IMR-90 (cell line): ENCODE results near the gene SDR39U1. TPM values are rescaled to one million over a fixed set of nuclear protein-coding genes. Genes with fewer than 3 reads are reported as not detected.

Source experiments
- ATAC-seq: fragments of 200-7000 bp; cut with Tn5 transposase; 2 replicates; pipeline ENCODE4 v1.9.1; 2020; ENCODE audit warnings: low read depth, mild to moderate bottlenecking, moderate library complexity
- BruUV-seq: library from RNA; stranded (reverse); fragments of 400-500 nt; replicated peaks from 2 replicates; lab custom pipeline; 2021; lab: Mats Ljungman, UMichigan
- CTCF ChIA-PET: fragments of 300-600 bp; formaldehyde crosslinking; extraction: SDS; loops from one replicate; lab custom pipeline; 2021; ENCODE audit warnings: antibody characterized with exemption; lab: Yijun Ruan, JAX
- POLR2A ChIA-PET: fragments of 300-600 bp; sonication (Branson Sonifier 250); formaldehyde crosslinking; loops from one replicate; lab custom pipeline; 2022; ENCODE audit warnings: antibody characterized with exemption; ENCODE audit not compliant: unreplicated experiment; lab: Charles Lee
- DNase-seq: peaks from one replicate; pipeline ENCODE4 v3.0.0; 2013
- H2AFZ ChIP-seq: replicated peaks from 2 replicates; pipeline ENCODE3; 2013; ENCODE audit warnings: low read length, mild to moderate bottlenecking; ENCODE audit not compliant: poor library complexity
- H2AK5ac ChIP-seq: 2 replicates; pipeline ENCODE4 v1.6.1; 2013; ENCODE audit warnings: low read depth, low read length, inconsistent platforms
- H2AK9ac ChIP-seq: replicated peaks from 2 replicates; pipeline ENCODE3; 2013; ENCODE audit warnings: mild to moderate bottlenecking, low read depth, low read length, moderate library complexity; ENCODE audit not compliant: poor library complexity
- H2BK120ac ChIP-seq: 2 replicates; pipeline ENCODE4 v1.6.1; 2013; ENCODE audit warnings: low read depth, low read length, inconsistent platforms
- H2BK15ac ChIP-seq: 3 replicates; pipeline ENCODE4 v1.6.1; 2013; ENCODE audit warnings: low read depth, low read length, inconsistent platforms
- H2BK20ac ChIP-seq: 2 replicates; pipeline ENCODE4 v1.6.1; 2013; ENCODE audit warnings: low read depth, mild to moderate bottlenecking, inconsistent platforms, low read length, moderate library complexity
- H2BK5ac ChIP-seq: 2 replicates; pipeline ENCODE4 v1.6.1; 2013; ENCODE audit warnings: mild to moderate bottlenecking, low read depth, low read length, inconsistent platforms; ENCODE audit not compliant: poor library complexity, severe bottlenecking
- H3K14ac ChIP-seq: replicated peaks from 2 replicates; pipeline ENCODE4 v1.6.1; 2013; ENCODE audit warnings: low read depth, low read length, inconsistent platforms
- H3K18ac ChIP-seq: 2 replicates; pipeline ENCODE4 v1.6.1; 2013; ENCODE audit warnings: low read depth, low read length, control low read depth
- H3K23ac ChIP-seq: 2 replicates; pipeline ENCODE4 v1.6.1; 2013; ENCODE audit warnings: low read depth, low read length, inconsistent platforms
- H3K27ac ChIP-seq: 2 replicates; pipeline ENCODE4 v1.5.1; 2013; ENCODE audit warnings: mild to moderate bottlenecking, control low read depth, low read length; ENCODE audit not compliant: insufficient read depth
- H3K27me3 ChIP-seq: 2 replicates; pipeline ENCODE4 v1.6.1; 2013; ENCODE audit warnings: low read length; ENCODE audit not compliant: control insufficient read depth, insufficient read depth
- H3K36me3 ChIP-seq: 2 replicates; pipeline ENCODE4 v1.6.1; 2013; ENCODE audit warnings: low read length, mixed read lengths; ENCODE audit not compliant: control insufficient read depth, insufficient read depth
- H3K4ac ChIP-seq: 2 replicates; pipeline ENCODE4 v1.6.1; 2013; ENCODE audit warnings: low read depth, low read length, inconsistent platforms
- H3K4me1 ChIP-seq: 2 replicates; pipeline ENCODE4 v1.6.1; 2013; ENCODE audit warnings: low read length, mixed read lengths; ENCODE audit not compliant: control insufficient read depth, insufficient read depth
- H3K4me2 ChIP-seq: 2 replicates; pipeline ENCODE4 v1.6.1; 2013; ENCODE audit warnings: low read depth, mild to moderate bottlenecking, control low read depth, low read length, moderate library complexity
- H3K4me3 ChIP-seq: 2 replicates; pipeline ENCODE4 v1.5.1; 2013; ENCODE audit warnings: low read depth, mild to moderate bottlenecking, control low read depth, low read length, moderate library complexity; ENCODE audit not compliant: insufficient read depth
- H3K56ac ChIP-seq: 2 replicates; pipeline ENCODE4 v1.6.1; 2013; ENCODE audit warnings: low read length, inconsistent platforms; ENCODE audit not compliant: insufficient read depth; ENCODE audit errors: extremely low read depth
- H3K79me1 ChIP-seq, 2 experiments: 2 replicates each; pipeline ENCODE4 v1.6.1; 2013; ENCODE audit warnings: low read length in 2 of 2, inconsistent platforms in 1 of 2, low read depth in 1 of 2
- H3K9ac ChIP-seq: 2 replicates; pipeline ENCODE4 v1.6.1; 2013; ENCODE audit warnings: low read depth, low read length, control low read depth
- H3K9me1 ChIP-seq: 2 replicates; pipeline ENCODE4 v1.6.1; 2013; ENCODE audit warnings: low read length, inconsistent platforms; ENCODE audit not compliant: insufficient read depth
- H3K9me3 ChIP-seq: 2 replicates; pipeline ENCODE4 v1.6.1; 2013; ENCODE audit warnings: low read length; ENCODE audit not compliant: control insufficient read depth, insufficient read depth
- H4K20me1 ChIP-seq: 2 replicates; pipeline ENCODE4 v1.6.1; 2013; ENCODE audit warnings: low read length, inconsistent platforms; ENCODE audit not compliant: insufficient read depth
- H4K5ac ChIP-seq: 2 replicates; pipeline ENCODE4 v1.6.1; 2013; ENCODE audit warnings: mild to moderate bottlenecking, low read depth, low read length, control low read depth
- H4K8ac ChIP-seq, 2 experiments: 2 replicates each; pipeline ENCODE4 v1.6.1; 2013; ENCODE audit warnings: low read depth in 2 of 2, low read length in 2 of 2, control low read depth in 1 of 2, inconsistent platforms in 1 of 2
- H4K91ac ChIP-seq: 2 replicates; pipeline ENCODE4 v1.6.1; 2013; ENCODE audit warnings: low read depth, low read length, inconsistent platforms; ENCODE audit not compliant: insufficient read depth
- CTCF ChIP-seq: conservative IDR thresholded peaks from 2 replicates; pipeline ENCODE4 v1.5.1; 2012; ENCODE audit warnings: mild to moderate bottlenecking, low read depth, low read length, improper control_type of control experiment
- ELK1 ChIP-seq: fragments of 150-350 bp; IDR thresholded peaks from 2 replicates; pipeline ENCODE4 v1.6.1; 2016; ENCODE audit warnings: low read depth, mild to moderate bottlenecking, low read length, moderate library complexity, borderline replicate concordance
- NFE2L2 ChIP-seq: fragments of 150-350 bp; IDR thresholded peaks from 2 replicates; pipeline ENCODE4 v1.6.1; 2016; ENCODE audit warnings: low read depth, mild to moderate bottlenecking, low read length
- POLR2A ChIP-seq: IDR thresholded peaks from 2 replicates; pipeline ENCODE4 v1.6.1; 2012; ENCODE audit warnings: mild to moderate bottlenecking, low read depth, low read length
- RCOR1 ChIP-seq: IDR thresholded peaks from 2 replicates; pipeline ENCODE4 v1.6.1; 2012; ENCODE audit warnings: mild to moderate bottlenecking, low read length, improper control_type of control experiment; ENCODE audit not compliant: insufficient replicate concordance
- RFX5 ChIP-seq: IDR thresholded peaks from 2 replicates; pipeline ENCODE4 v1.8.0; 2012; ENCODE audit warnings: low read depth, mild to moderate bottlenecking, low read length, moderate library complexity
- SMC3 ChIP-seq: fragments of 150-350 bp; IDR thresholded peaks from 2 replicates; pipeline ENCODE4 v1.6.1; 2016; ENCODE audit warnings: low read depth, mild to moderate bottlenecking, antibody characterized with exemption, low read length, moderate library complexity
- whole genome bisulfite sequencing, 2 experiments: methylation state at CpG; one replicate each; pipeline versions ENCODE4 v1.1.5 to v1.1.7; 2013; ENCODE audit warnings: missing lambda C conversion rate in 2 of 2; ENCODE audit not compliant: insufficient read length in 1 of 2; ENCODE audit errors: extremely low coverage in 2 of 2; 5-methylcytosine and 5-hydroxymethylcytosine counted together
- dilution Hi-C: fragments of 300-500 bp; cut with HindIII; formaldehyde crosslinking; loops from one replicate; pipeline ENCODE4 v1.14.3; 2018; ENCODE audit warnings: low sequenced_read_pairs; ENCODE audit not compliant: unreplicated experiment
- in situ Hi-C: fragments of 300-500 bp; cut with MboI; formaldehyde crosslinking; loops from 3 replicates; pipeline ENCODE4 v1.14.3; 2019; ENCODE audit warnings: low sequenced_read_pairs, inconsistent platforms, mixed read lengths
- intact Hi-C: fragments of 100-400 bp; cut with micrococcal nuclease; formaldehyde crosslinking; loops from 2 replicates; pipeline ENCODE4 v1.10.0; 2022
- polyA plus RNA-seq, 3 experiments: library from polyadenylated mRNA; depleted of rRNA; stranded (reverse); fragments of >200 nt; gene quantifications; 2 replicates each; pipeline ENCODE4 v1.2.3, GENCODE V29; 2012; ENCODE audit warnings: low replicate concordance in 1 of 3
- total RNA-seq: library from RNA; depleted of rRNA; stranded (reverse); fragments of >200 nt; gene quantifications from 2 replicates; pipeline ENCODE4 v1.2.3, GENCODE V29; 2012

SDR39U1 gene
- total and polyA plus RNA-seq, 2 of the 4 experiments (the other 2 are of a cell fraction) = 7.5 to 46.3 TPM

- no peak for TF ChIP-seq RFX5
Observed at GRCh38 chr14:24415421-24416253, 26.9 kb downstream of the SDR39U1 start (continued).

GRCh38 chr14:24414732-24415420, 27.7 kb downstream of the SDR39U1 start:
- Histone ChIP-seq H3K36me3 (peaks cover 27% of the 10 kb centered on the region; the same call in 1 of the 2 replicates), H2BK120ac (no peak overlapping the region), H4K20me1 (0 out of 2 replicates have a peak, but pooled peaks cover 3% of the 10 kb centered on the region), H3K56ac (no peak overlapping the region), H3K9me1 (peaks cover 6% of the 10 kb centered on the region; the same call in 1 of the 2 replicates), H3K4me1 (no peaks in the 10 kb centered on the region), H4K8ac (no peak overlapping the region), H3K79me1 (no peaks in the 10 kb centered on the region; a peak in 1 of 4 replicates), H2BK20ac (no peak overlapping the region), H4K5ac (no peak overlapping the region), H2AFZ (peak overlapping the region; percentile 43), H3K9ac (no peak overlapping the region), H3K4ac (no peak overlapping the region), H3K4me2 (no peak overlapping the region), H2BK5ac (no peak overlapping the region), H3K14ac (no peak overlapping the region), H2BK15ac (no peak overlapping the region), H3K18ac (no peak overlapping the region), H4K91ac (no peak overlapping the region), H2AK5ac (no peak overlapping the region), H3K27me3 (peaks cover 12% of the 10 kb centered on the region), H3K4me3 (no peak overlapping the region), H3K23ac (no peak overlapping the region), H3K9me3 (no peaks in the 10 kb centered on the region), H2AK9ac (no peak overlapping the region), H3K27ac (no peak overlapping the region)
- TF ChIP-seq NFE2L2 = no peak
- TF ChIP-seq RCOR1 = no peak
- TF ChIP-seq CTCF = no peak
- no peak for TF ChIP-seq POLR2A
- no peak for TF ChIP-seq ELK1
- no peak for TF ChIP-seq RFX5
- TF ChIP-seq SMC3 = no peak
- ChIA-PET CTCF (no interaction called here), POLR2A (no interaction called here)
- no peak for DNase-seq
- no TSS peak for BruUV-seq
- intact Hi-C loops (no loop called here), in situ Hi-C loops (no loop called here), dilution Hi-C loops (no loop called here)
- WGBS, 2 experiments = 93% methylated on average over 8 of the region's 15 CpGs; no CpG with 5 or more reads in 1 of the 2 experiments
- no peak for ATAC-seq
